Hepatocyte (in vitro differentiated cells): ENCODE measurements around the gene BAIAP2L1. TPM values are rescaled to one million over a fixed set of nuclear protein-coding genes. Genes with fewer than 3 reads are reported as not detected.

Source experiments
- DNase-seq: peaks from one replicate; pipeline ENCODE4 v3.0.0-alpha.2; 2016; ENCODE audit warnings: low spot score
- H2AFZ ChIP-seq: fragments of 200-600 bp; sonication (generic); 2 replicates; pipeline ENCODE4 v1.6.0; 2016; ENCODE audit warnings: antibody characterized with exemption, mild to moderate bottlenecking
- H3K27ac ChIP-seq: fragments of 200-600 bp; sonication (generic); 2 replicates; pipeline ENCODE4 v1.5.1; 2016; ENCODE audit warnings: mild to moderate bottlenecking
- H3K27me3 ChIP-seq: fragments of 200-600 bp; sonication (generic); 2 replicates; pipeline ENCODE4 v1.6.1; 2016
- H3K36me3 ChIP-seq: fragments of 200-600 bp; sonication (generic); replicated peaks from 2 replicates; pipeline ENCODE4 v1.5.1; 2016; ENCODE audit warnings: low read depth; ENCODE audit not compliant: insufficient read depth
- H3K4me1 ChIP-seq: fragments of 200-600 bp; sonication (generic); 2 replicates; pipeline ENCODE4 v1.5.1; 2016; ENCODE audit warnings: mild to moderate bottlenecking, moderate library complexity; ENCODE audit not compliant: insufficient read depth
- H3K4me2 ChIP-seq: fragments of 200-600 bp; sonication (generic); 2 replicates; pipeline ENCODE4 v1.6.0; 2016
- H3K4me3 ChIP-seq: fragments of 200-600 bp; sonication (generic); 2 replicates; pipeline ENCODE4 v1.5.1; 2016; ENCODE audit warnings: mild to moderate bottlenecking
- H3K79me2 ChIP-seq: fragments of 200-600 bp; sonication (generic); 2 replicates; pipeline ENCODE4 v1.6.0; 2017; ENCODE audit warnings: mild to moderate bottlenecking
- H3K9me2 ChIP-seq: fragments of 200-600 bp; sonication (generic); replicated peaks from 2 replicates; pipeline ENCODE4 v1.6.0; 2017; ENCODE audit warnings: mild to moderate bottlenecking; ENCODE audit not compliant: insufficient read depth
- H3K9me3 ChIP-seq: fragments of 200-600 bp; sonication (generic); 2 replicates; pipeline ENCODE4 v1.5.1; 2016; ENCODE audit warnings: low read depth, mild to moderate bottlenecking
- H4K20me1 ChIP-seq: fragments of 200-600 bp; sonication (generic); 2 replicates; pipeline ENCODE4 v1.6.0; 2016; ENCODE audit warnings: mild to moderate bottlenecking; ENCODE audit not compliant: insufficient read depth, poor library complexity, severe bottlenecking
- EZH2 ChIP-seq: fragments of 200-600 bp; sonication (generic); IDR thresholded peaks from 2 replicates; pipeline ENCODE4 v1.6.1; 2016; ENCODE audit warnings: antibody characterized with exemption, mild to moderate bottlenecking, borderline replicate concordance
- EZH2phosphoT487 ChIP-seq: fragments of 200-600 bp; sonication (generic); IDR thresholded peaks from one replicate; pipeline ENCODE4 v1.6.1; 2018; ENCODE audit warnings: antibody characterized with exemption, mild to moderate bottlenecking, low read depth, moderate library complexity; ENCODE audit not compliant: unreplicated experiment, severe bottlenecking
- WGBS: methylation state at CpG from one replicate; pipeline ENCODE4 v1.1.6; 2016; ENCODE audit warnings: low lambda C conversion rate; ENCODE audit errors: missing lambda C conversion rate; 5-methylcytosine and 5-hydroxymethylcytosine counted together
- polyA plus RNA-seq: library from polyadenylated mRNA; unstranded; fragments of >200 nt; fragmentation: Nextera tagmentation; extraction: Ambion mirVana; gene quantifications from 2 replicates; pipeline ENCODE4 v1.2.1, GENCODE V29; 2016
- total RNA-seq: library from RNA; depleted of rRNA; stranded (reverse); fragments of >200 nt; gene quantifications from 2 replicates; pipeline ENCODE4 v1.2.3, GENCODE V29; 2014
- TF ChIP-seq, protein P1 (sequence below): fragments of 200-600 bp; sonication (generic); IDR thresholded peaks from 2 replicates; pipeline ENCODE4 v1.5.1; 2016; ENCODE audit warnings: antibody characterized with exemption, mild to moderate bottlenecking; ENCODE audit not compliant: poor library complexity

Gene BAIAP2L1
- total and polyA plus RNA-seq, 2 experiments from 2014 or later = 25.4 to 32.0 TPM

- DNase-seq = no peak
- 96% methylated on average over 7 of the region's 7 CpGs for WGBS
- Histone ChIP-seq H3K79me2 (peaks cover 24% of the 10 kb centered on the region), H3K9me2 (no peaks in the 10 kb centered on the region), H3K36me3 (no peaks in the 10 kb centered on the region), H3K4me3 (no peak overlapping the region), H3K4me2 (no peak overlapping the region), H2AFZ (no peak overlapping the region), H3K27ac (no peak overlapping the region), H3K4me1 (peaks cover 5% of the 10 kb centered on the region), H3K9me3 (no peaks in the 10 kb centered on the region), H3K27me3 (no peaks in the 10 kb centered on the region), H4K20me1 (no peaks in the 10 kb centered on the region)
- TF ChIP-seq, protein P1, sequence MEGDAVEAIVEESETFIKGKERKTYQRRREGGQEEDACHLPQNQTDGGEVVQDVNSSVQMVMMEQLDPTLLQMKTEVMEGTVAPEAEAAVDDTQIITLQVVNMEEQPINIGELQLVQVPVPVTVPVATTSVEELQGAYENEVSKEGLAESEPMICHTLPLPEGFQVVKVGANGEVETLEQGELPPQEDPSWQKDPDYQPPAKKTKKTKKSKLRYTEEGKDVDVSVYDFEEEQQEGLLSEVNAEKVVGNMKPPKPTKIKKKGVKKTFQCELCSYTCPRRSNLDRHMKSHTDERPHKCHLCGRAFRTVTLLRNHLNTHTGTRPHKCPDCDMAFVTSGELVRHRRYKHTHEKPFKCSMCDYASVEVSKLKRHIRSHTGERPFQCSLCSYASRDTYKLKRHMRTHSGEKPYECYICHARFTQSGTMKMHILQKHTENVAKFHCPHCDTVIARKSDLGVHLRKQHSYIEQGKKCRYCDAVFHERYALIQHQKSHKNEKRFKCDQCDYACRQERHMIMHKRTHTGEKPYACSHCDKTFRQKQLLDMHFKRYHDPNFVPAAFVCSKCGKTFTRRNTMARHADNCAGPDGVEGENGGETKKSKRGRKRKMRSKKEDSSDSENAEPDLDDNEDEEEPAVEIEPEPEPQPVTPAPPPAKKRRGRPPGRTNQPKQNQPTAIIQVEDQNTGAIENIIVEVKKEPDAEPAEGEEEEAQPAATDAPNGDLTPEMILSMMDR = no peak
- TF ChIP-seq EZH2phosphoT487 (no peak), EZH2 (no peak)
Measured at GRCh38 chr7:98256431-98256830, 144.5 kb downstream of the BAIAP2L1 start.

DNA sequence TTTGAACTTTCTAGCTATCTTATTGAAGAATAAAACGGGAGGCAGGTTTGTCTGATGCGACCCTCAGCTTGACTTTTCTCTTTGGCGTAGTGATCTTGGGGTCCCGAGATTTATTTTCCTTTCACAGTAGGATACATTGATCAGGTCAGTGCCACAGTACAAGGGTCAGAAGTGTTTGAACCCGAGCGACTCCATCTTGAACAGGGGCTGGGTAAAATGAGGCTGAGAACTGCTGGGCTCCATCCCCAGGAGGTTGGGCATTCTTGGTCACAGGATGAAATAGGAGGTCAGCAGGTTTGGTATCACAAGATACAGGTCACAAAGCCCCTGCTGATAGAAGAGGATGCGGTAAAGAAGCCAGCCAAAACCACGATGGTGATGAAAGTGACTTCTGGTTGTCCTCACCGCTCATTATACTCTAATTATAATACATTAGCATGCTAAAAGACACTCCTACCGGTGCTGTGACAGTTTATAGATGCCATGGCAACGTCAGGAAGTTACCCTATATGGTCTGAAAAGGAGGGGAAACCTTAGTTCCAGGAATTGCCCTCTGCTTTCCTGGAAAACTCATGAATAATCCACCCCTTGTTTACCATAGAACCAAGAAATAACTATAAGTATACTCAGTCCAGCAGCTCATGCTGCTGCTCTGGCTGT is 145.8 kb downstream of the BAIAP2L1 start:
- DNase-seq = no peak
- TF ChIP-seq EZH2 (no peak), EZH2phosphoT487 (no peak)
- TF ChIP-seq, protein P1 = no peak
- no peaks in the 10 kb centered on the region for H3K27me3 ChIP-seq
- no peaks in the 10 kb centered on the region for H3K36me3 ChIP-seq
- no peaks in the 10 kb centered on the region for H4K20me1 ChIP-seq
- no peak overlapping the region for H3K4me2 ChIP-seq
- no peak overlapping the region for H3K27ac ChIP-seq
- no peaks in the 10 kb centered on the region for H3K9me3 ChIP-seq
- peaks cover 13% of the 10 kb centered on the region for H3K4me1 ChIP-seq
- no peak overlapping the region for H2AFZ ChIP-seq
- 91% methylated on average over 11 of the region's 11 CpGs for WGBS
- H3K4me3 ChIP-seq = no peak overlapping the region
- peaks cover 29% of the 10 kb centered on the region for H3K79me2 ChIP-seq
- H3K9me2 ChIP-seq = no peaks in the 10 kb centered on the region

- H3K27me3 ChIP-seq = no peaks in the 10 kb centered on the region
- no peak overlapping the region for H3K4me3 ChIP-seq
- H4K20me1 ChIP-seq = no peaks in the 10 kb centered on the region
- H3K36me3 ChIP-seq = no peaks in the 10 kb centered on the region
- no peaks in the 10 kb centered on the region for H3K9me3 ChIP-seq
- H2AFZ ChIP-seq = no peak overlapping the region
- peaks cover 13% of the 10 kb centered on the region for H3K4me1 ChIP-seq
- no peaks in the 10 kb centered on the region for H3K9me2 ChIP-seq
- no peak for TF ChIP-seq EZH2
- TF ChIP-seq, protein P1 = no peak
- no peak for TF ChIP-seq EZH2phosphoT487
- no peak overlapping the region for H3K4me2 ChIP-seq
- no peak for DNase-seq
- peaks cover 33% of the 10 kb centered on the region for H3K79me2 ChIP-seq
- 91% methylated on average over 4 of the region's 4 CpGs for WGBS
- no peak overlapping the region for H3K27ac ChIP-seq
Measured at GRCh38 chr7:98254516-98254915, 146.4 kb downstream of the BAIAP2L1 start.
